H9 (cell line): ENCODE results near the gene KRTAP4-6. TPM values are rescaled to one million over a fixed set of nuclear protein-coding genes. Genes with fewer than 3 reads are reported as not detected.
"Not testable (repeated sequence)": the region's sequence is repeated elsewhere in the genome, so short reads cannot be mapped to it uniquely, and the experiment has no call there.

Experiments
- DNase-seq: peaks from one replicate; pipeline ENCODE4 v3.0.0-alpha.2; 2017
- H2AFZ ChIP-seq: one replicate; pipeline ENCODE4 v1.6.1; 2013; ENCODE audit warnings: mild to moderate bottlenecking, low read length, control low read depth, moderate library complexity
- H2AK5ac ChIP-seq: 2 replicates; pipeline ENCODE4 v1.6.1; 2013; ENCODE audit warnings: low read length, control low read depth, mixed read lengths; ENCODE audit not compliant: insufficient read length
- H2BK120ac ChIP-seq: one replicate; pipeline ENCODE4 v1.6.1; 2013; ENCODE audit warnings: low read depth, mild to moderate bottlenecking, low read length, control low read depth, inconsistent platforms; ENCODE audit not compliant: poor library complexity, severe bottlenecking
- H2BK12ac ChIP-seq: 2 replicates; pipeline ENCODE4 v1.6.1; 2013; ENCODE audit warnings: low read length, control low read depth, mixed read lengths, low read depth; ENCODE audit not compliant: insufficient read length
- H2BK15ac ChIP-seq: 2 replicates; pipeline ENCODE4 v1.6.1; 2013; ENCODE audit warnings: low read depth, low read length, control low read depth
- H2BK20ac ChIP-seq: one replicate; pipeline ENCODE4 v1.6.1; 2013; ENCODE audit warnings: low read depth, mild to moderate bottlenecking, low read length, control low read depth, inconsistent platforms; ENCODE audit not compliant: poor library complexity, severe bottlenecking
- H2BK5ac ChIP-seq: 2 replicates; pipeline ENCODE4 v1.6.1; 2013; ENCODE audit warnings: low read length, control low read depth, mixed read lengths; ENCODE audit not compliant: insufficient read length
- H3K14ac ChIP-seq: 2 replicates; pipeline ENCODE4 v1.6.1; 2013; ENCODE audit warnings: low read length, control low read depth; ENCODE audit not compliant: insufficient read depth
- H3K18ac ChIP-seq: 2 replicates; pipeline ENCODE4 v1.6.1; 2013; ENCODE audit warnings: low read depth, mild to moderate bottlenecking, mixed read lengths, low read length, control low read depth; ENCODE audit not compliant: insufficient read length
- H3K23ac ChIP-seq: 2 replicates; pipeline ENCODE4 v1.6.1; 2013; ENCODE audit warnings: low read length, control low read depth, mixed read lengths, low read depth; ENCODE audit not compliant: insufficient read length
- H3K23me2 ChIP-seq: 2 replicates; pipeline ENCODE4 v1.6.1; 2013; ENCODE audit warnings: low read depth, mild to moderate bottlenecking, mixed read lengths, low read length, control low read depth; ENCODE audit not compliant: insufficient read length, poor library complexity, severe bottlenecking
- H3K27ac ChIP-seq: 2 replicates; pipeline ENCODE4 v1.5.1; 2013; ENCODE audit warnings: low read length, control low read depth, mixed read lengths, low read depth; ENCODE audit not compliant: insufficient read length
- H3K27me3 ChIP-seq: 2 replicates; pipeline ENCODE4 v1.6.1; 2013; ENCODE audit warnings: low read length, control low read depth, inconsistent platforms; ENCODE audit not compliant: insufficient read depth
- H3K4ac ChIP-seq: 2 replicates; pipeline ENCODE4 v1.6.1; 2013; ENCODE audit warnings: low read depth, mild to moderate bottlenecking, control low read depth, inconsistent platforms, low read length, moderate library complexity
- H3K4me1 ChIP-seq: 2 replicates; pipeline ENCODE4 v1.6.1; 2013; ENCODE audit warnings: low read length, control low read depth, inconsistent platforms; ENCODE audit not compliant: insufficient read depth
- H3K4me2 ChIP-seq: 2 replicates; pipeline ENCODE4 v1.6.1; 2013; ENCODE audit warnings: low read length, control low read depth, mixed read lengths; ENCODE audit not compliant: insufficient read length, insufficient read depth
- H3K56ac ChIP-seq: 2 replicates; pipeline ENCODE4 v1.6.1; 2013; ENCODE audit warnings: low read depth, mild to moderate bottlenecking, mixed read lengths, low read length, control low read depth; ENCODE audit not compliant: insufficient read length
- H3K79me1 ChIP-seq: 2 replicates; pipeline ENCODE4 v1.6.1; 2013; ENCODE audit warnings: low read depth, mild to moderate bottlenecking, moderate library complexity, low read length, control low read depth, inconsistent platforms; ENCODE audit not compliant: insufficient read depth, poor library complexity, severe bottlenecking
- H3K79me2 ChIP-seq: 2 replicates; pipeline ENCODE4 v1.6.1; 2013; ENCODE audit warnings: low read length, control low read depth, inconsistent platforms; ENCODE audit not compliant: insufficient read depth
- H3K9ac ChIP-seq: 2 replicates; pipeline ENCODE4 v1.6.1; 2013; ENCODE audit warnings: low read length, control low read depth, mixed read lengths; ENCODE audit not compliant: insufficient read length; ENCODE audit errors: extremely low read depth
- H3K9me3 ChIP-seq: one replicate; pipeline ENCODE4 v1.6.1; 2013; ENCODE audit warnings: low read depth, low read length, inconsistent platforms; ENCODE audit not compliant: control insufficient read depth
- H3T11ph ChIP-seq: one replicate; pipeline ENCODE4 v1.6.1; 2013; ENCODE audit warnings: mild to moderate bottlenecking, low read length, control low read depth, inconsistent platforms
- H4K20me1 ChIP-seq: one replicate; pipeline ENCODE4 v1.6.1; 2013; ENCODE audit not compliant: control insufficient read depth, insufficient read length, insufficient read depth
- H4K5ac ChIP-seq: 2 replicates; pipeline ENCODE4 v1.6.1; 2013; ENCODE audit warnings: low read depth, mild to moderate bottlenecking, mixed read lengths, low read length, control low read depth; ENCODE audit not compliant: insufficient read length
- H4K8ac ChIP-seq: replicated peaks from 2 replicates; pipeline ENCODE4 v1.6.1; 2013; ENCODE audit warnings: low read length, control low read depth, mixed read lengths, low read depth; ENCODE audit not compliant: insufficient read length
- H4K91ac ChIP-seq: 2 replicates; pipeline ENCODE4 v1.6.1; 2013; ENCODE audit warnings: low read depth, mild to moderate bottlenecking, moderate library complexity, mixed read lengths, low read length, control low read depth; ENCODE audit not compliant: insufficient read length
- H3K27ac Mint-ChIP-seq, 3 experiments: 2 replicates in 2 of 3; 3 replicates in 1 of 3; pipeline ENCODE4 v1.8.0; 2020 to 2021; ENCODE audit warnings: mixed read lengths in 3 of 3, mild to moderate bottlenecking in 1 of 3, moderate library complexity in 1 of 3
- H3K27me3 Mint-ChIP-seq: 2 replicates; pipeline ENCODE4 v1.8.0; 2021; ENCODE audit warnings: low read depth, mild to moderate bottlenecking, moderate library complexity, mixed read lengths
- H3K36me3 Mint-ChIP-seq, 3 experiments: 2 replicates in 2 of 3; 3 replicates in 1 of 3; pipeline ENCODE4 v1.8.0; 2020 to 2021; ENCODE audit warnings: low read depth in 3 of 3, mixed read lengths in 3 of 3; ENCODE audit not compliant: insufficient read depth in 1 of 3
- H3K4me1 Mint-ChIP-seq, 2 experiments: 2 replicates each; pipeline ENCODE4 v1.8.0; 2020; ENCODE audit warnings: mixed read lengths in 2 of 2
- H3K4me3 Mint-ChIP-seq, 2 experiments: 2 replicates in 1 of 2; 3 replicates in 1 of 2; pipeline ENCODE4 v1.8.0; 2020 to 2021; ENCODE audit warnings: mild to moderate bottlenecking in 2 of 2, mixed read lengths in 2 of 2, moderate library complexity in 1 of 2
- H3K9me3 Mint-ChIP-seq, 2 experiments: 2 replicates in 1 of 2; 3 replicates in 1 of 2; pipeline ENCODE4 v1.8.0; 2020; ENCODE audit warnings: mild to moderate bottlenecking in 2 of 2, mixed read lengths in 2 of 2, moderate library complexity in 1 of 2
- WGBS: extraction: QIAGEN DNeasy Blood & Tissue Kit; methylation state at CpG from one replicate; pipeline ENCODE4 v1.1.7; 2013; ENCODE audit warnings: missing lambda C conversion rate, low lambda C conversion rate, mixed read lengths; ENCODE audit not compliant: insufficient read length; ENCODE audit errors: extremely low coverage; 5-methylcytosine and 5-hydroxymethylcytosine counted together
- total RNA-seq: library from RNA; stranded (reverse); gene quantifications from 2 replicates; pipeline ENCODE4 v1.2.1, GENCODE V29; 2021
- TF ChIP-seq, protein P1 (sequence below): fragments of 200-600 bp; sonication (generic); conservative IDR thresholded peaks from 3 replicates; pipeline ENCODE4 v1.8.0; 2021; ENCODE audit warnings: antibody characterized with exemption, mild to moderate bottlenecking

KRTAP4-6 gene
- total RNA-seq, 1 experiment from 2014 or later = not detected

DNA sequence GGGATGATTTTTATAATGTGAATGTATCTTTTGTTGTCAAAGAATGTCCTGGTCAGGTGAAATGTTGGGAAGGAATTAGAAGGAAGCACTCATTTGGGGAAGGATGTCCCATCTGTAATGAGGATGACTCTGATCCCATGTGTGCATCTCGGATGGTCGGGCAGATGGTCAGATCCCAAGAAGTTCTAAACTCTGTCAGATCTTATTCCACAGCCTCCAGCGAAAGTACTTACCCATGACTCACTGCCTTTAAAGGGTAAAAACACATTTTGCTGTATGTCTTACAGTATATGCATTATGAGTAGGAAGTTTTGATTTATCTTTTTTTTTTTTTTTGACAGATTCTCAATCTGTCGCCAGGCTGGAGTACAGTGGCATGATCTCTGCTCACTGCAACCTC is 21.6 kb downstream of the KRTAP4-6 start:
- no peaks in the 10 kb centered on the region for H3K79me1 ChIP-seq
- H3K27ac Mint-ChIP-seq = no peak overlapping the region
- H3K4me1 Mint-ChIP-seq = peaks cover 32 to 35% of the 10 kb centered on the region in 2 experiments
- no peaks in the 10 kb centered on the region; the same call in 1 of the 2 replicates for H3K27me3 Mint-ChIP-seq
- no peak overlapping the region for H4K8ac ChIP-seq
- no peak overlapping the region for H3K18ac ChIP-seq
- no peak for DNase-seq
- no peak overlapping the region for H3T11ph ChIP-seq
- no peak overlapping the region for H2BK120ac ChIP-seq
- H3K23me2 ChIP-seq = no peaks in the 10 kb centered on the region
- H3K4me1 ChIP-seq = no peaks in the 10 kb centered on the region
- no peak overlapping the region for H2BK5ac ChIP-seq
- H4K5ac ChIP-seq = no peak overlapping the region
- no peak overlapping the region for H2AK5ac ChIP-seq
- H3K56ac ChIP-seq = no peak overlapping the region
- whole genome bisulfite sequencing = no CpG with 5 or more reads among the region's 4 CpGs
- no peak overlapping the region for H4K91ac ChIP-seq
- H2AFZ ChIP-seq = no peak overlapping the region
- H2BK20ac ChIP-seq = no peak overlapping the region
- H3K4ac ChIP-seq = no peak overlapping the region
- H4K20me1 ChIP-seq = no peaks in the 10 kb centered on the region
- no peak overlapping the region for H3K23ac ChIP-seq
- H3K79me2 ChIP-seq = no peaks in the 10 kb centered on the region
- H3K14ac ChIP-seq = no peak overlapping the region
- H3K9me3 Mint-ChIP-seq = peaks cover 0 to 23% of the 10 kb centered on the region in 2 experiments; a peak in 4 of 5 replicates
- H3K27me3 ChIP-seq = no peaks in the 10 kb centered on the region
- H2BK12ac ChIP-seq = no peak overlapping the region
- H3K9me3 ChIP-seq = no peaks in the 10 kb centered on the region
- H3K9ac ChIP-seq = no peak overlapping the region
- H3K4me2 ChIP-seq = no peak overlapping the region
- H3K36me3 Mint-ChIP-seq = peaks cover 0 to 5% (median 0%) of the 10 kb centered on the region in 3 experiments; a peak in 3 of 7 replicates
- no peak overlapping the region for H3K27ac ChIP-seq
- no peak overlapping the region for H2BK15ac ChIP-seq
- H3K4me3 Mint-ChIP-seq = no peak overlapping the region
- TF ChIP-seq, protein P1, sequence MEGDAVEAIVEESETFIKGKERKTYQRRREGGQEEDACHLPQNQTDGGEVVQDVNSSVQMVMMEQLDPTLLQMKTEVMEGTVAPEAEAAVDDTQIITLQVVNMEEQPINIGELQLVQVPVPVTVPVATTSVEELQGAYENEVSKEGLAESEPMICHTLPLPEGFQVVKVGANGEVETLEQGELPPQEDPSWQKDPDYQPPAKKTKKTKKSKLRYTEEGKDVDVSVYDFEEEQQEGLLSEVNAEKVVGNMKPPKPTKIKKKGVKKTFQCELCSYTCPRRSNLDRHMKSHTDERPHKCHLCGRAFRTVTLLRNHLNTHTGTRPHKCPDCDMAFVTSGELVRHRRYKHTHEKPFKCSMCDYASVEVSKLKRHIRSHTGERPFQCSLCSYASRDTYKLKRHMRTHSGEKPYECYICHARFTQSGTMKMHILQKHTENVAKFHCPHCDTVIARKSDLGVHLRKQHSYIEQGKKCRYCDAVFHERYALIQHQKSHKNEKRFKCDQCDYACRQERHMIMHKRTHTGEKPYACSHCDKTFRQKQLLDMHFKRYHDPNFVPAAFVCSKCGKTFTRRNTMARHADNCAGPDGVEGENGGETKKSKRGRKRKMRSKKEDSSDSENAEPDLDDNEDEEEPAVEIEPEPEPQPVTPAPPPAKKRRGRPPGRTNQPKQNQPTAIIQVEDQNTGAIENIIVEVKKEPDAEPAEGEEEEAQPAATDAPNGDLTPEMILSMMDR = no peak

DNA sequence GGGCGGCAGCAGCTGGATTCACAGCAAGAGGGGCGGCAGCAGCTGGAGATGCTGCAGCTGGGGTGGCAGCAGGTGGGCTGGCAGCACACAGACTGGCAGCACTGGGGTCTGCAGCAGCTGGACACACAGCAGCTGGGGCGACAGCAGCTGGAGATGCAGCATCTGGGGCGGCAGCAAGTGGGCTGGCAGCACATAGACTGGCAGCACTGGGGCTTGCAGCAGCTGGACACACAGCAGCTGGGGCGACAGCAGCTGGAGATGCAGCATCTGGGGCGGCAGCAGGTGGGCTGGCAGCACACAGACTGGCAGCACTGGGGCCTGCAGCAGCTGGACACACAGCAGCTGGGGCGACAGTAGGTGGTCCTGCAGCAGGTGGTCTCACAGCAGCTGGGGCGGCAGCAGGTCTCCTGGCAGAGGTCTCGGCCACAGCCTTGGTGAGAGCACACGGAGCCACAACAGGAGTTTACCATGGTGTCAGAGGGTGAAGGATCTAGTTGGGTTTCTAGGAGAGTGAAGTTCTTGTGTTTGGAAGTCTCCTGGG is 22.4 kb downstream of the KRTAP4-6 start, which contains the start of gene KRTAP4-11:
KRTAP4-11 (minus strand) TSS at position 528 of the 541 bp plus-strand sequence; CDS start at position 470, 58 bp downstream.
- H3K4me2 ChIP-seq, H2BK5ac ChIP-seq, H2BK15ac ChIP-seq, H3K79me1 ChIP-seq, H3K27me3 ChIP-seq, H3K14ac ChIP-seq, H4K20me1 ChIP-seq, H3K9me3 ChIP-seq, H3K79me2 ChIP-seq, H3K36me3 Mint-ChIP-seq, H3K18ac ChIP-seq, H2BK12ac ChIP-seq, H3K4me3 Mint-ChIP-seq, H2BK20ac ChIP-seq, H4K5ac ChIP-seq, H3K4ac ChIP-seq, H3K27me3 Mint-ChIP-seq, H3K56ac ChIP-seq, DNase-seq, H3K23me2 ChIP-seq, H4K8ac ChIP-seq, H3K27ac Mint-ChIP-seq, H3T11ph ChIP-seq, H2BK120ac ChIP-seq, H3K4me1 ChIP-seq, H2AFZ ChIP-seq, H3K9ac ChIP-seq, H3K23ac ChIP-seq, H2AK5ac ChIP-seq, H3K27ac ChIP-seq, H4K91ac ChIP-seq: not testable (repeated sequence)
- Mint-ChIP-seq H3K4me1 (peaks cover 28 to 30% of the 10 kb centered on the region in 2 experiments), H3K9me3 (peaks cover 6 to 29% of the 10 kb centered on the region in 2 experiments)
- WGBS = no CpG with 5 or more reads among the region's 10 CpGs
